Measurements from ENCODE around the gene GRID1. TPM values are rescaled to one million over a fixed set of nuclear protein-coding genes. Genes with fewer than 3 reads are reported as not detected.

Gene GRID1
- total and polyA plus RNA-seq, 5 donors from 2014 or later: not detected

- Mint-ChIP-seq H3K27me3 (no peaks in the 10 kb centered on the region), H3K9me3 (peaks cover 0 to 1% (median 0%) of the 10 kb centered on the region in 7 donors), H3K27ac (no peak overlapping the region), H3K4me3 (no peak overlapping the region), H3K36me3 (no peaks in the 10 kb centered on the region), H3K4me1 (peaks cover 12 to 53% (median 34%) of the 10 kb centered on the region in 4 donors)
- Histone ChIP-seq H3K9me3 (ENCODE audit: control insufficient read depth in 2 of 2, low read length in 2 of 2) (no peaks in the 10 kb centered on the region), H3K27me3 (ENCODE audit: control insufficient read depth, insufficient read depth, low read length) (no peaks in the 10 kb centered on the region), H3K4me1 (ENCODE audit: control insufficient read depth, insufficient read depth, low read length, poor library complexity, severe bottlenecking) (peaks cover 35% of the 10 kb centered on the region), H3K36me3 (ENCODE audit: control insufficient read depth, insufficient read depth, low read length) (no peaks in the 10 kb centered on the region), H3K4me3 (ENCODE audit: low read depth, low read length) (no peak overlapping the region), H3K27ac (ENCODE audit: insufficient read depth, low read length, poor library complexity, severe bottlenecking) (no peak overlapping the region)
- no peak for DNase-seq
- no peak for ATAC-seq (ENCODE audit: low read depth in 2 of 2)
Observed at GRCh38 chr10:85615556-85615955, 751.0 kb downstream of the GRID1 start.

GRCh38 chr10:85614981-85615380 lies 751.6 kb downstream of the GRID1 start:
- no peaks in the 10 kb centered on the region for H3K36me3 ChIP-seq (ENCODE audit: control insufficient read depth, insufficient read depth, low read length)
- Mint-ChIP-seq H3K4me3 (no peak overlapping the region), H3K4me1 (peaks cover 12 to 59% (median 37%) of the 10 kb centered on the region in 4 donors), H3K9me3 (peaks cover 0 to 1% (median 0%) of the 10 kb centered on the region in 7 donors), H3K27me3 (no peaks in the 10 kb centered on the region), H3K27ac (peak overlapping the region in 1 of 3 donors; percentile 59), H3K36me3 (no peaks in the 10 kb centered on the region)
- H3K9me3 ChIP-seq (ENCODE audit: control insufficient read depth in 2 of 2, low read length in 2 of 2): no peaks in the 10 kb centered on the region
- peaks cover 35% of the 10 kb centered on the region for H3K4me1 ChIP-seq (ENCODE audit: control insufficient read depth, insufficient read depth, low read length, poor library complexity, severe bottlenecking)
- H3K27me3 ChIP-seq (ENCODE audit: control insufficient read depth, insufficient read depth, low read length): no peaks in the 10 kb centered on the region
- DNase-seq: no peak
- H3K27ac ChIP-seq (ENCODE audit: insufficient read depth, low read length, poor library complexity, severe bottlenecking): no peak overlapping the region
- H3K4me3 ChIP-seq (ENCODE audit: low read depth, low read length): no peak overlapping the region
- no peak for ATAC-seq (ENCODE audit: low read depth in 2 of 2)

GRCh38 chr10:85614566-85614965 lies 752.0 kb downstream of the GRID1 start:
- Histone ChIP-seq H3K4me1 (ENCODE audit: control insufficient read depth, insufficient read depth, low read length, poor library complexity, severe bottlenecking) (peaks cover 35% of the 10 kb centered on the region), H3K27me3 (ENCODE audit: control insufficient read depth, insufficient read depth, low read length) (no peaks in the 10 kb centered on the region), H3K9me3 (ENCODE audit: control insufficient read depth in 2 of 2, low read length in 2 of 2) (no peaks in the 10 kb centered on the region), H3K27ac (ENCODE audit: insufficient read depth, low read length, poor library complexity, severe bottlenecking) (no peak overlapping the region), H3K4me3 (ENCODE audit: low read depth, low read length) (no peak overlapping the region), H3K36me3 (ENCODE audit: control insufficient read depth, insufficient read depth, low read length) (no peaks in the 10 kb centered on the region)
- DNase-seq (no peak), ATAC-seq (ENCODE audit: low read depth in 2 of 2) (no peak)
- Mint-ChIP-seq H3K27ac (peak overlapping the region in 2 of 3 donors; percentile 59 to 85), H3K4me3 (no peak overlapping the region), H3K36me3 (no peaks in the 10 kb centered on the region), H3K4me1 (peaks cover 12 to 63% (median 37%) of the 10 kb centered on the region in 4 donors), H3K27me3 (no peaks in the 10 kb centered on the region), H3K9me3 (peaks cover 0 to 1% (median 0%) of the 10 kb centered on the region in 7 donors)

- H3K27me3 Mint-ChIP-seq: no peaks in the 10 kb centered on the region
- Histone ChIP-seq H3K9me3 (ENCODE audit: control insufficient read depth in 2 of 2, low read length in 2 of 2) (no peaks in the 10 kb centered on the region), H3K4me3 (ENCODE audit: low read depth, low read length) (no peak overlapping the region), H3K4me1 (ENCODE audit: control insufficient read depth, insufficient read depth, low read length, poor library complexity, severe bottlenecking) (peaks cover 35% of the 10 kb centered on the region), H3K27ac (ENCODE audit: insufficient read depth, low read length, poor library complexity, severe bottlenecking) (no peak overlapping the region), H3K27me3 (ENCODE audit: control insufficient read depth, insufficient read depth, low read length) (no peaks in the 10 kb centered on the region), H3K36me3 (ENCODE audit: control insufficient read depth, insufficient read depth, low read length) (no peaks in the 10 kb centered on the region)
- no peak for ATAC-seq (ENCODE audit: low read depth in 2 of 2)
- H3K4me1 Mint-ChIP-seq: peaks cover 12 to 68% (median 37%) of the 10 kb centered on the region in 4 donors
- H3K4me3 Mint-ChIP-seq: peak overlapping the region in 2 of 4 donors; percentile 19
- H3K9me3 Mint-ChIP-seq: peaks cover 0 to 1% (median 0%) of the 10 kb centered on the region in 7 donors
- H3K36me3 Mint-ChIP-seq: no peaks in the 10 kb centered on the region
- DNase-seq: no peak
- H3K27ac Mint-ChIP-seq: peak overlapping the region in 2 of 3 donors; percentile 59 to 89
Observed at GRCh38 chr10:85613391-85613790, 753.2 kb downstream of the GRID1 start.

- DNase-seq (peak in 2 of 3 donors; percentile 29 to 39), ATAC-seq (ENCODE audit: low read depth in 2 of 2) (peak in 1 of 2 donors; percentile 22)
- no peaks in the 10 kb centered on the region for H3K27me3 ChIP-seq (ENCODE audit: control insufficient read depth, insufficient read depth, low read length)
- no peak overlapping the region for H3K27ac ChIP-seq (ENCODE audit: insufficient read depth, low read length, poor library complexity, severe bottlenecking)
- no peaks in the 10 kb centered on the region for H3K9me3 ChIP-seq (ENCODE audit: control insufficient read depth in 2 of 2, low read length in 2 of 2)
- peak overlapping the region; percentile 43 for H3K4me3 ChIP-seq (ENCODE audit: low read depth, low read length)
- peaks cover 35% of the 10 kb centered on the region for H3K4me1 ChIP-seq (ENCODE audit: control insufficient read depth, insufficient read depth, low read length, poor library complexity, severe bottlenecking)
- peaks cover 12 to 69% (median 37%) of the 10 kb centered on the region in 4 donors for H3K4me1 Mint-ChIP-seq
- peaks cover 0 to 1% (median 0%) of the 10 kb centered on the region in 7 donors for H3K9me3 Mint-ChIP-seq
- H3K36me3 ChIP-seq (ENCODE audit: control insufficient read depth, insufficient read depth, low read length): no peaks in the 10 kb centered on the region
- no peaks in the 10 kb centered on the region for H3K36me3 Mint-ChIP-seq
- peak overlapping the region; percentile 59 to 94 (median 89) for H3K27ac Mint-ChIP-seq
- no peaks in the 10 kb centered on the region for H3K27me3 Mint-ChIP-seq
- peak overlapping the region; percentile 19 to 91 (median 78) for H3K4me3 Mint-ChIP-seq
Observed at GRCh38 chr10:85612833-85613232, 753.8 kb downstream of the GRID1 start.

- no peaks in the 10 kb centered on the region for H3K36me3 ChIP-seq (ENCODE audit: control insufficient read depth, insufficient read depth, low read length)
- H3K36me3 Mint-ChIP-seq: no peaks in the 10 kb centered on the region
- H3K27ac ChIP-seq (ENCODE audit: insufficient read depth, low read length, poor library complexity, severe bottlenecking): no peak overlapping the region
- H3K4me1 Mint-ChIP-seq: peaks cover 12 to 69% (median 36%) of the 10 kb centered on the region in 4 donors
- peaks cover 35% of the 10 kb centered on the region for H3K4me1 ChIP-seq (ENCODE audit: control insufficient read depth, insufficient read depth, low read length, poor library complexity, severe bottlenecking)
- ATAC-seq (ENCODE audit: low read depth in 2 of 2) (peak; percentile 91 to 92), DNase-seq (peak in 2 of 3 donors; percentile 75 to 83)
- peak overlapping the region; percentile 59 to 94 (median 89) for H3K27ac Mint-ChIP-seq
- H3K4me3 Mint-ChIP-seq: peak overlapping the region; percentile 19 to 91 (median 78)
- peak overlapping the region; percentile 43 for H3K4me3 ChIP-seq (ENCODE audit: low read depth, low read length)
- peaks cover 0 to 1% (median 0%) of the 10 kb centered on the region in 7 donors for H3K9me3 Mint-ChIP-seq
- H3K9me3 ChIP-seq (ENCODE audit: control insufficient read depth in 2 of 2, low read length in 2 of 2): no peaks in the 10 kb centered on the region
- H3K27me3 ChIP-seq (ENCODE audit: control insufficient read depth, insufficient read depth, low read length): no peaks in the 10 kb centered on the region
- no peaks in the 10 kb centered on the region for H3K27me3 Mint-ChIP-seq
Observed at GRCh38 chr10:85612378-85612775, 754.2 kb downstream of the GRID1 start.

- Mint-ChIP-seq H3K27me3 (no peaks in the 10 kb centered on the region), H3K27ac (peak overlapping the region; percentile 59 to 94 (median 89)), H3K4me1 (peaks cover 12 to 69% (median 35%) of the 10 kb centered on the region in 4 donors), H3K36me3 (no peaks in the 10 kb centered on the region), H3K9me3 (peaks cover 0 to 1% (median 0%) of the 10 kb centered on the region in 7 donors), H3K4me3 (peak overlapping the region; percentile 19 to 91 (median 78))
- ATAC-seq (ENCODE audit: low read depth in 2 of 2): no peak
- DNase-seq: peak in 1 of 3 donors; percentile 10
- Histone ChIP-seq H3K27me3 (ENCODE audit: control insufficient read depth, insufficient read depth, low read length) (no peaks in the 10 kb centered on the region), H3K9me3 (ENCODE audit: control insufficient read depth in 2 of 2, low read length in 2 of 2) (no peaks in the 10 kb centered on the region), H3K4me1 (ENCODE audit: control insufficient read depth, insufficient read depth, low read length, poor library complexity, severe bottlenecking) (peaks cover 35% of the 10 kb centered on the region), H3K4me3 (ENCODE audit: low read depth, low read length) (peak overlapping the region; percentile 43), H3K36me3 (ENCODE audit: control insufficient read depth, insufficient read depth, low read length) (no peaks in the 10 kb centered on the region), H3K27ac (ENCODE audit: insufficient read depth, low read length, poor library complexity, severe bottlenecking) (no peak overlapping the region)
Observed at GRCh38 chr10:85611746-85612377, 754.7 kb downstream of the GRID1 start.

Measured in CD4-positive, CD25-positive, alpha-beta regulatory T cell (primary cell).